A673 (cell line): ENCODE results near the gene CNTN5.

Experiments used
- CTCF ChIP-seq: fragments of 300-800, 200-600 bp; sonication (generic); conservative IDR thresholded peaks from 2 replicates; pipeline ENCODE4 v1.5.1; 2017; ENCODE audit warnings: low read depth, mild to moderate bottlenecking, antibody characterized with exemption, low read length, moderate library complexity, mixed read lengths
- EZH2 ChIP-seq: fragments of 200-600 bp; sonication (generic); IDR thresholded peaks from 2 replicates; pipeline ENCODE4 v1.6.1; 2017; ENCODE audit warnings: borderline replicate concordance, low read depth, mild to moderate bottlenecking, mixed read lengths, antibody characterized with exemption, low read length; ENCODE audit not compliant: poor library complexity, severe bottlenecking

GRCh38 chr11:99192716-99193115, 172.0 kb downstream of the CNTN5 start:
- TF ChIP-seq CTCF: no peak
- no peak for TF ChIP-seq EZH2
